Measurements from ENCODE around the gene STIM2.
"Not testable (repeated sequence)": the region's sequence is repeated elsewhere in the genome, so short reads cannot be mapped to it uniquely, and the experiment has no call there.

STIM2 gene

DNA sequence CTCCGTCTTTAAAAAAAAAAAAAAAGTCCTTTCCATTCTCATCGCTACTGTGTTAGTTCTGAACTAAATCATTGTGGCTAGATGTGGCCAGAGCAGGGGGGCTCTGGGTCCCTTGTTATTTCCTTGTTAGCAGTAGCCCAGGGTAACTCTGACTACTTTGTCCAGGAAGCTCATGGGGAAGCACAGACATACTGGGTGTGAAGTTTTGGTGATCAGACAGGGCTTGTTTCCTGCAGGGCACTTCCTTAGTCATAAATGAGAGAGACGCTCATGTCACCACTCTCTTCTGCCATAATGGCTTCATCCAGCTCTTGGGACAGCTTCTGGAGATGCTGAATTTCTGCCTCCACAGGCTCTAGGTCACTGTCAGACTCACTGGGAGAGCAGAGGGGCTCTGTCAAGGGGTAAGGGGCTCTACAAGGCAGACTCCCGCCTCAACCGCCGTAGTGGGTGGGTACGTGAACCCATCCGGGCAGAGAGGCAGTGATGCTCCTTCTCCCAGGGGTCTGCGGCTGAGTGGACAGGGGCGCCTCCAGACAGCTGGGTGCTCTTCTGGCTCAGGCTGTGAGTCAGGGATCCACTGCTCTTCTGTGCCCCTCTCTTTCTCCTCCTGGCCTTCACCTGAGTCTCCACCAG lies 12.9 kb downstream of the STIM2 start:
- DNase-seq: no peak

DNA sequence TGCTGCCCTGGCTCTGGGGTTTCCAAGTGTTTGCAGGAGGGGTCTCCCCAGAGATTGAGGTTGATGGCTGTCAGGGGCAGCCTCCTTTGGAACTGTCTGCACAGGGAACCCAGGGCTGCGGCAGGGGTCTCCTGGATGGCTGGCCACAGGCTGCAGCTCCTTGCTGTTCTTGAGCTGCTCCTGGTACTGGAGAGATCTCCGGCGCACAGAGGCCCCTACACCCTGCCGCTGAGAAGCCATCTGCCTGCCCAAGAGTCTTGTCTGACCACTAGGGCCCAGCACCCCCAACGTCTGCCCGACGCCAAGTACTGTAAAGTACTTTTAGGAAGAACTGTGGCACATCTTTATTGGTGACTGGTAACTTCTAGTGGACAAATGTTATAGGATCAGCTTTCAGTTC lies 13.5 kb downstream of the STIM2 start:
- no peak for DNase-seq

DNA sequence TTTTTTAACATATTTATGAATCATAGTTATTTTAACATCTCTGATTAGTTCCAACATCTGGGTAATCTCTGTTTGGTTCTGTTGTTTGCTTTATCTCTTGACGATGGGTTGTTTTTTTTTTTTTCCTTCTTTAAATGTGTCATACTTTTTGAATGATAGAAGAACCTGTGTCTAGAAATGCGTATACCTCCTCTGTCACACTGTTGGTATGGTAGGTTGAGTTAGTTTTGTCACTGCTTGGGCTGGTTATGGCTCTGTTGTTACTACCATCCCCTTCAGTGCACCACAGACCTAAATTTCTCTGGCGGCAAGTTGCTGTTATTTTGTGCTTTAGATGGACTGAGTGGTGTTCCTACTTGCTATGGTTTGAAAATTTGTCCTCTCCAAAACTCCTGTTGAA lies 16.8 kb downstream of the STIM2 start:
- DNase-seq: no peak

DNA sequence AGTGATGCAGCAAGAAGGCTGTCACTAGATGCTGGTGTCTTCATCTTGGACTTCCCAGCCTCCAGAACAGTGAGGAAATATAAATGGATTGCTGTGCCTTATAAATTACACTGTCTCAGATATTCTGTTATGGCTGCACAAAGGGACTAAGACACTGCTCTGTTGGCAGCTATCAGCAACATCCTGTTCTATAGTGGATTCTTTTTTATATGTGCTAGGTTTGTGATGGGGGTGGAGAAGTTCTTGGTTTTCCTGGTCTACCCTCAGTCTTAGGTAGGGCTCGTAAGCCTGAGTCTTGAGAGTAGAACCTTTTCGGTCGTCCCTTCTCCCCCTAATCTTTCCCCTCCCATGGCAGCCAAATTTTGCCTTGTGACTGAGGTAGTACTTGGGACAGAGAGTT lies 17.3 kb downstream of the STIM2 start:
- no peak for DNase-seq

DNA sequence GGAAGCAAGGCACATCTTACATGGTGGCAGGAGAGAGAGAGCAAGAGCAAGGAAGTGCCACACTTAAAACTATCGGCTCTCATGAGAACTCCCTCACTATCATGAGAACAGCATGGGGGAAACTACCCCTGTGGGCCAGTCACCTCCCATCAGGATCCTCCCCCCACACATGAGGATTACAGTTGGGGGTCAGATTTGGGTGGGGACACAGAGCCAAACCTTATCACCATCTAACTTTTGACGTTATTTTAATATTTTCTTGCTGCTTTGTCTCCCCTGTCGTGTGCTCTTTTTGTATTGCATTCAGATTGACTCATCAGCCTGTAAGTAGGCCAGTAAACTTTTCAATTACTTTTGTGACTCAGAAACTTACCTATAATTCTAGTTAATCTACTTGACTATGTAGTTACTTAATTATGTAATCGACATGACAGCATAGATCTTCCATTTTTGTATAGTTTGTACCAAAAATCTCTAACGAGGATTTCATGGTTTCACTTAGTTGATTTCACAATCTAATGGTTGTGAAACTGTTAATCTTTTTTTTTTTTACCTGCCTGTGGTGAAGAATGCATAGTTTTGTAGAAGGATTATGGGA lies 18.3 kb downstream of the STIM2 start:
- no peak for DNase-seq

DNA sequence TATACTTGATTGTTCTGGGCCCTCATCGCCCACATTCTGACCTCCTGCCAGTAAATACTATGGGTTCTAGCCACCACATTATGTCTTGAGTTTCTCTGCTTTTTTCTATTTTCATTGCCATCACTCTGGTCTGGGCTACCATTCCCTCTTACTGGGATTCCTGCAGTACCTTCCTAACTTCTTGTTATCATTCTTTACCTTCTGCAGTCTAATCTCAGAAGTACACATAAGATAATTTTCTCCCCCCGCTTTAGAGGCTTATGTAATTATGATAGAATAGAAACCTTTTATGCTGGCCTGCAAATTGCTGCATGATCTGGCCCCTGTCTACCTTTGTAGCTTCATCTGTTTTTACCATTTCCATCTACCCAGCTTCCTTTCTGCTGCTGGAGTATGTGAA lies 19.2 kb downstream of the STIM2 start:
- DNase-seq: no peak

DNA sequence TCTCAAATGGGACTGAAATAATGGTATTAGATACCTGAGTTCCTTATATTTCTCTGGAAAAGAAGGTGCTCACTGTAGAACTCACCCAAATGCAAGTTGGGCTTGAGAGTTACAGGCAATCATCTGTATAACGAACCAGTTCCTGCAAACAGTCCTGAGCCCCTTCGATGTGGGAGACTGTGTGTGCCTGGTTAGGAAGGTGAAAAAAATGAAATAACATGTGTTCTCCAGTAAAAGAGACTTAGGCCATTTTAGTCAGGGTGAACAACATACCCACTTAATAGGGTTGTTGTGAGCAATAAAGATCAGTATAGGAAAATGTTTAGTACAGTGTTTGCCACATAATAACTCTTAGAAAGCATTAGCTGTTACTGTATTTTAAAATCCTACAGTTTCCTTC lies 23.4 kb downstream of the STIM2 start:
- DNase-seq: no peak

DNA sequence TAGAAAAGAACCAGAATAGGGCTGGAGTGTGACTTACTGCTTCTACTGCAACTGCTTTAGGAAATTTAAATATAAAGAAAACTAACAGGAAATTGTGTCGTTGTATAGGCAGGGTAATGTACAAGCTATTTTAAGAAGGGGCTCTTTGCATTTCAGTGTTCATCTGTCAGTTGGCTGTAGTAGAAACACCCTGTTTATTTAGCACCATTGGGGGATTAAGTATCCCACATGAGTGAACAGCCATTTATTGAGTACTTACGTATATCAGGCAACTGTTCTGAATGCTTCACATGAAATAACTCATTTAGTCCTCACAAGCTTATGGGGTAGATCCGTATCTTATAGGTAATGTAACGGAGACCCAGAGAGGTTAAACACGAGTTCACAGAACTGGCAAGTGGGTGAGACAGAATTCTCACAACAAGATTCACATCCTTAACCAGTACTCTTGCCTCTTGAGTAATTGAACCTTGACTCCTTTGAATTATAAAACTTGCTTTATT lies 23.9 kb downstream of the STIM2 start:
- no peak for DNase-seq

DNA sequence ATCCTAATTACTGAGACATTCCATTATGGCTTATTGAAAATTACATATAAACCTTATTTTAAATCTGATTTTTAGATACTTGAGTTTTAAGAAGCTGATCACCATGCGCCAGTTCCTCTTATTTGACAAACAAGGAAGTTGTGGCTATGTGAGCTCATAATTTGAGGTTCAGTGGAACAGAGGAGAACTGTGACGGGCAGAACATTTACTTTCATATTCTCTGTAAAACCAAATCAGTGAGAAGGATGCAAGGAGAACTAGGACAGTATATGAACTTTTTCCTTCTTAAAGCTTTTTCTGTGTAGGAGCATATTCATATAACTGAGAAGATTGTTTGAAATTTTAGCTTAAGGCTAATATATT lies 25.3 kb downstream of the STIM2 start:
- DNase-seq: no peak

DNA sequence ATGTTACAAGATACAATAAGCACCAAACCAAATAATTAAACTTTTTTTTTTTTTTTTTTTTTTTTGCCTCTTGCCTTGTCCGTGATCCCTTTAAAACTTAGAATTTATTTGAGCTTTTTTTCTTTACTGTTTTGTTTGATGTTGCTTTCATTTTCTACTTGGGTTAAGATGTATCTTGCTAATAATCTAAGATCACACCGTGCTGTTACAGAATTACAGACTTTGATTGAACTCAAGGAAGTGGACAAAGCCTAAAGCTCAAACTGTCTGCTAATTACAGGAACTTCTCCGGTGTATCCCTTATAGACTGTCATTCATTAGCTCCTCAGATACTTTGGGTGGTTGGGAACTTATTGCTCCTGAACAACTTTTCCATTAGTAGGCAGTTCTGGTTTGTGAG lies 26.5 kb downstream of the STIM2 start:
- no peak for DNase-seq

DNA sequence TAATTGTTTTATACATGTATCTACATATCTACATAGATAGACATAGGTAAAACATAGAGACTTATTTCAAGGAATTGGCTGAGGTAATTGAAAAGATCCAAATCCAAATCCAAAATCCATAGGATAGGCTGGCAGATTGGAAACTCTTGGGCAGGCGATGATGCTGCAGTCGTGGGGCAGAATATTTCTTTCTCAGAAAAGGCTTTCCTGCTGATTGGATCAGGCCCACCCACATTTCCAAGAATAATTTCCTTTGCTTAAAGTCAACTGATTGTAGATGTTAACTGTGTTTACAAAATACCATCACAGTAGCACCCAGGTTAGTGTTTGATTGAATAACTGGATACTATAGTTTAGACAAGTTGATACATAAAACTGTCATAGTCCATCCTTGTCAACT lies 27.2 kb downstream of the STIM2 start:
- DNase-seq: no peak

DNA sequence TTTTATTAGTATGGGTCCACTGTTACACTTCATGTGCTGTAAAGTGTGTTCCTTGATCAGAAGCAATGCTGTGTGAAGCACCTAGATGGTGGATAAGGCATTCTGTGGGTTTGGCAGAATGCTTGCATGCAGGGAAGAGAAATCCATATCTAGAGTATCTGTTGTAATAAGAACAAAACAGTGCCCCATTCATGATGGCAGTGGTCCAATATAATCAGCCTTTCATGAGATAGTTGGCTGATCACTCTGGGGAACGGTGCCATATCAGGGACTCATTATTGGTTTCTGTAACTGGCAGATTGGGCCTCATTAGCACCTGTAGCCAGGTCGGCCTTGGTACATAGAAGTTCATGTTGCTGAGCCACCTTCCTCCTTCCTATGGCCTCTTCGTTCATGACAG lies 28.7 kb downstream of the STIM2 start:
- no peak for DNase-seq

DNA sequence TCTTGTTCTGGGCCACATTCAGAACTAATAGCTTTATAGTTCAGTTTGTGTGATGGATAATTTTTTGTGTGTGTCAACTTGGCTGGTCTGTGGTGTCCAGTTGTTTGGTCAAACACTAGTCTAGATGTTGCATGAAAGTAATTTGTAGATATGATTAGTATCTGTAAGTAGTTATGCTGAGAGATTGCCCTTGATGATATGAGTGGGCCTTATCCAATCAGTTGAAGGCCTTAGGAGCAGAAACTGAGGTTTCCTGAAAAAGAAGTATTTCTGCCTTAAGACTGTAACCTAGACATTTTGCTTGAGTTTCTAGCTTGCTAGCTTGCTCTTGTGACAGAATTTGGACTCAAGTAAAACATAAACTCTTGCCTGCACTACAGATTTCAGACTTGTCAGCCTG lies 30.4 kb downstream of the STIM2 start:
- no peak for DNase-seq

DNA sequence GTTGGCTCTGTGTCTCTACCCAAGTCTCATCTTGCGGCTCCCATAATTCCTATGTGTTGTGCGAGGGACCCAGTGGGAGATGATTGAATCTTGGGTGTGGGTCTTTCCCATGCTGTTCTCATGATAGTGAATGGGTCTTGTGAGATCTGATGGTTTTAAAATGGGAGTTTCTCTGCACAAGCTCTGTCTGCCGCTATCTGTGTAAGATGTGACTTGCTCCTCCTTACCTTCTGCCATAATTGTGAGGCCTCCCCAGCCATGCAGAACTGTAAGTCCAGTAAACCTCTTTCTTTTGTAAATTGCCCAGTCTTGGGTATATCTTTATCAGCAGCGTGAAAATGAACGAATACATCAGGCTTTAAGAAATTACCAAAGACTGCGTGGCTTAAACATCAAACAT lies 31.2 kb downstream of the STIM2 start:
- DNase-seq: no peak

DNA sequence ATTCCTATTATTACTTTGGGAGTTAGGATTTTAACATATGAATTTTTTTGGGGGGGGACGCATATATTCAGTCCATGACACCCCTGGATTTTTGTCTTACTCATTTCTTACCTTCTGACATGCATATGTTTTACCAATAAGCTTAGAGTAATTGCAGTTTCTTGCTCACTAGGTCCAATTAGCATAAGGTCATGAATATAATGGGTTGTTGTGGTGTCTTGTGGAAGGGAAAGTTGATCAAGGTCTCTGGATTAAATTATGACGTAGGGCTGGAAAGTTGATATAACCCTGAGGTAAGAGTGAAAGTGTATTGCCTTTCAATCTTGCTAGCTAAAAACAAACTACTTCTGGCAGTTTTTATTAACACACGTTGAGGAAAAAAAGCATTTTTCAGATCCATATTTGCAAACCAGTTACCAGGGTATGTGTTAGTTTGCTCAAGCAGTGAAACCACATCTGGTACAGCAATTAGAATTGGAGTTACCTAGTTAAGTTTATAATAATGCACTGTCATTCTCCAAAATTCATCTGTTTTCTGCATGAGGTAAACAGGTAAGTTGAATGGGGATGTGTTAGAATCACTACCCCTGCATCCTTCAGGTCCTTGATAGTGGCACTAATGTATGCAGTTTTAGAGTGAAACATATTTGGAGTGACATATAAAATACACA lies 32.0 kb downstream of the STIM2 start:
- DNase-seq: no peak

DNA sequence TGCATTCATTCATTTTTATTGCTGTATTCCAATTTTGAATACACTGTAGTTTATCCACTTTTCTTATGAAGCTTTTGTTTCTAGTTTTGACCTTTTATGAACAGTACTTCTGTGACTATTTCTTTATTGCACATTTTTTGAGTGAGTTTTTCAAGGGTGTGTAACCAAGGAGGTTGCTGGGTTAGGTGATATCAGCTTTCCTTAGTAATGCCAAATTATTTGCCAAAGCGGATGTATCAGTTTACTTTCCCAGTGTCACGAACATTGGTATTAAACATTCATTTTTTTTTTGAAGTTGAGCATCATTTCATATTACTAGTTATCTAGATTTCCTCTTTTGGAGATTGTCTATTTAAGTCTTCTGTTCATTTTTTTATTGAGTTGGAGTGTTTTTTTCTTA lies 32.9 kb downstream of the STIM2 start:
- no peak for DNase-seq

DNA sequence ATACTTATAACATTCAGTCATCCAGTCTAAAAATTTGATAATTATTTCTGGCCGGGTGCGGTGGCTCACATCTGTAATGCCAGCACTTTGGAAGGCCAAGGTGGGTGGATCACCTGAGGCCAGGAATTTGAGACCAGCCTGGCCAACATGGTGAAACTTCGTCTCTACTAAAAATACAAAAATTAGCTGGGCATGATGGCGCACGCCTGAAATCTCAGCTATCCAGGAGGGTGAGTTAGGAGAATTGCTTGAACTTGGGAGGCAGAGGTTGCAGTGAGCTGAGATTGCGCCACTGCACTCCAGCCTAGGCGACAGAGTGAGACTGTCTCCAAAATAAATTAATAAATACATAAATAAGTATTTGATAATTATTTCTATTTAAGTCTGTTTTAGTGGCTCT lies 34.2 kb downstream of the STIM2 start:
- not testable (repeated sequence) for DNase-seq

DNA sequence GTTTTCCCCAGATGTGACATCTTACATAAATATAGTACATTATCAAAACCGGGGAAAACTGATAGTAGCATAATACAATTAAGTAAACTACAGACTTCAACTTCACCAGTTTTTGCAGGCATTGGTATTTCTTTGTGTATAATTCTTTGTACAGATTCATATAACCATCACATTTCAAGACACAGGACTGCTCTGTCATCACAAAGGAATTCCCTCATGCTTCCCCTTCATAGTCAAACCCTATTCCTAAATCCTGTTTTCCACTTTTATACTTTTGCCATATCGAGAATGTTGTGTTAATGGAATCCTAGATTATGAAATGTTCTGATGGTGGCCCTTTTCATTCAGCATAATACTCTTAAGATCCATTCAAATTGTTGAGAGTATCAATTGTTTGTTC lies 36.0 kb downstream of the STIM2 start:
- DNase-seq: no peak

DNA sequence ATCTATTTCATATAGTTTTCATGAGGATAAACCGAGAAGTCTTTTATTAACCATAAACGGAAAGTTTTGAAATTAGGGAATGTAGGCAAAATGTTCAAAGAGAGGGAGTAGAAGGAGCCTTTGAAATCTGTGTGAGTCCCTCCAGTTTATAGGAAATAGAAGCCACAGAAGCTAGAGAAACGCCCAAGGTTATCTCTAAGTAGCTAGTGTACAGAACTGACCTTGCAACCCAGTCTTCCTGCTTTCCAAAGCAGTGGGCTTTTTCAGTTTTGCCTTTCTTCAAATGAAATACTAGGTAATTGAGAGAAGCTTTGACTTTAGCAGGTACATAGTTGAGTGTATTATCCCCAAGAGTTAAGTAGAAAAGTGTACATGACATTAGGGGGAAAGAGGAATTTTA lies 39.4 kb downstream of the STIM2 start:
- DNase-seq: no peak

DNA sequence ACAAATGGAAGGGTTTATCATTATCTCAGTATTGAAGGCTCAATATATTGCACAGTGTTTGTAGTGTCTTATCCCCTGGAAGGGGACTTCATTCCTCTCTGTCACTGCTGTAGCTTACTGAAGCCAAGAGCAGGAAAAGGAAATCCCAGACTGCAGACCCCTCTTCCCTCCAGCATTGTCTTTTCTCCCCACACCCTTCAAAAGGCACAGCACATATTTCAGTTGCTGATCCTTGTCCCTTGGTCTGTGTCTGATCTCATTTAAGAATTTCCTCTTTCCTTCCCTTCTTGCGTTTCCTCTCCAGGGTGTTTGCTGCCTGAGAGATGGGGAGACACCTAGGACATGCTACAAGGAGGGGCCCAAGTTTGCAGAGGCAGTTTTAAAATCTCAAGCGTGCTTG lies 40.1 kb downstream of the STIM2 start:
- no peak for DNase-seq

DNA sequence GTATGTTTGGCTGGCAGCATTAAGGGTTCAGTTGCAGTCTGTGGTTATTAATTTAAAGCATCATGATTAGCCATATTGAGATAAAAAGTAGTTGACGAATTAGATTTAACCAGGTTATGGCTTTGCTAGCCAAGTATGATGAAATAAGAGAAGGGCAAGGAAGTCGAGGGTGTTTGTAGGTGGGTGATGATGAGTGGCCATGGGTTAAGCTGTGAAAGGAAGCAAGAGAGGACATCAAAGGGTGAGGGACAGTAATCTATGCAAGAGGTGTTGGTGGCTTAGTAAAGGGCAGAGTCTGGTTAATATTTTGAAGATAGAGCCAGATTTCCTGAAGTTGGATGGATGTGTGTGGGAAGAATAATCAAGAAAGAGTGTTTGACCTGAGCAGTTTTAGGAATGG lies 44.5 kb downstream of the STIM2 start:
- no peak for DNase-seq

DNA sequence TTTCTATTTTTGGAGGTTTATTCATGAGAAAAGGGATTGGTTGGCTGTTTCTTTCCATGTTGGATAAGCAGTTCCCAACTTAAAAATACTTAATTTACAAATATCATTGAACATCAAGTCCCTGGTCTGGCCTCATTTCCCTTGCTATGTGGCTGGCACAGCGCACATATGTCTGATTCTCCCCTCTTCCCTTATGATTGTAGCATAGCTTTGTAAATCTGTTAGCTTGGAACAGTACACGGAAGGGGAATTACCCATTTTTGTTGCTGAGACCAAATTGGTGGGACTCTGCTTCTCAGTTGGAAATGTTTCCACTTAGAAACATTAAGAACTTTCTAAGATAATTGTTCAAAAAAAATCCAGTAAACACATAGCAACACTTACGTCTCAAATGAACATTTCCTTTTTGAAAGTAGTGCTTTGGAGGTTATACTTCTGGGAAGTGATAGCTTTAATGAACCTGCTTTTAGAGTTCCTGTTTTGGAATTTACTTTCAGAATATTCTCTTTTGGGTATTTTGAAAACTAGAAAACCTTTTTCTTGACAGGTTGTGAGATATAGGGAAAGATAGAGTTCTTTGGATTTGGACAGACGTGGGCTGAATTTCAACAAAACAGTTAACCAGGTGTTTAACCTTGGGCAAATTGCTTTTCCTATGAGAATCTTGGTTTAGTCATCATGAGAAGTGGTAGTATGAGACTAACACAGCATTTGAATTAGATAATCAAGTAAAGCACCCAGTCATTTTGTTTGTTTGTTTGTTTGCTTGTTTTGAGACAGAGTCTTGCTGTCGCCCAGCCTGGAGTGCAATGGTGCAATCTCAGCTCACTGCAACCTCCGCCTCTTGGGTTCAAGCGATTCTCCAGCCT lies 47.3 kb downstream of the STIM2 start:
- no peak for DNase-seq

DNA sequence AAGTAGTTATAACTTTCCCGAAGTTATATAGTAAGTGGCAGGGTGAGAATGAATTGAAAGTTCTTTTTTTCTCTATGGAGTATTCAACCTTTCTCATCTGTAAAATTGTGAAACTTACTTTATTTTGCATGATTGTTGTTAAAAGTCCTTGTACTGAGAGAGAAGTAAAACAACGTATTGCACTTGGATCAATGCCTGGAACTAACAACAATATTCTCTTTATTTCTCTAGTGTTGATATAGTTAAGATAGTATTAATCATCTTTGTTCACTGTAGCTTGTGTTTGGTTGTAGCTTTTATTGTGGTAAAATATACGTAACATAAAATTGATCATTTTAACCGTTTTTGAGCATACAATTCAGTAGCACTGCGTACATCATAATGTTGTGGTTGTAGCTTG lies 48.7 kb downstream of the STIM2 start:
- DNase-seq: no peak

DNA sequence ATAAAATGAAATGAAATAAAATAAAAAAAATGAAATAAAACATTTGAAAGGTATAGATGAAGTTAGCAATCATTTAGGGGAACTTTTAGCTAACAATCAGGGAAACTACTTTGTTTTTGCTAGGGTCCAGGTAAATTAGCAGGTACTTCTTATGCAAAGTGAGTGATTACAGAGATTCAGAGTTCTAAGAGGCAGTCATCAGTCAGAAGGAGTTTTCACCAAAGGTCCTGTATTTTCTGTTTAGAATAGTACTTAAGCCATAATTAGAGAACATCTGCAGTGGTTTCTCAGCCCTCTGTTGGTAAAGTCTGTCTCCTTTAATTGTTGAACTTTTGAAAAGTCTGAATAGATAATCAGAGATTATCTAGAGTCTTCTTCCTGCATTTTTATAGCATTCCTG lies 50.6 kb downstream of the STIM2 start:
- DNase-seq: no peak
